ENCODE data around the gene RAX.

- TF ChIP-seq, protein P1, sequence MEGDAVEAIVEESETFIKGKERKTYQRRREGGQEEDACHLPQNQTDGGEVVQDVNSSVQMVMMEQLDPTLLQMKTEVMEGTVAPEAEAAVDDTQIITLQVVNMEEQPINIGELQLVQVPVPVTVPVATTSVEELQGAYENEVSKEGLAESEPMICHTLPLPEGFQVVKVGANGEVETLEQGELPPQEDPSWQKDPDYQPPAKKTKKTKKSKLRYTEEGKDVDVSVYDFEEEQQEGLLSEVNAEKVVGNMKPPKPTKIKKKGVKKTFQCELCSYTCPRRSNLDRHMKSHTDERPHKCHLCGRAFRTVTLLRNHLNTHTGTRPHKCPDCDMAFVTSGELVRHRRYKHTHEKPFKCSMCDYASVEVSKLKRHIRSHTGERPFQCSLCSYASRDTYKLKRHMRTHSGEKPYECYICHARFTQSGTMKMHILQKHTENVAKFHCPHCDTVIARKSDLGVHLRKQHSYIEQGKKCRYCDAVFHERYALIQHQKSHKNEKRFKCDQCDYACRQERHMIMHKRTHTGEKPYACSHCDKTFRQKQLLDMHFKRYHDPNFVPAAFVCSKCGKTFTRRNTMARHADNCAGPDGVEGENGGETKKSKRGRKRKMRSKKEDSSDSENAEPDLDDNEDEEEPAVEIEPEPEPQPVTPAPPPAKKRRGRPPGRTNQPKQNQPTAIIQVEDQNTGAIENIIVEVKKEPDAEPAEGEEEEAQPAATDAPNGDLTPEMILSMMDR (IDR thresholded peaks at IDR 0.05) = no peak
- TF ChIP-seq POLR2A (IDR thresholded peaks at IDR 0.05) = no peak
- TF ChIP-seq POLR2AphosphoS5 (IDR thresholded peaks at IDR 0.05; ENCODE audit: insufficient read depth in 1 of 2, low read depth in 1 of 2) = no peak
These were observed 7.8 kb downstream of the RAX start for GRCh38 chr18:59265246-59265973.
